ENCODE data around the gene MICU2.

The MICU2 gene

GRCh38 chr13:21578748-21579147, 25.2 kb downstream of the MICU2 start:
- Histone ChIP-seq H3K9ac (ENCODE audit: low read length) (no peak overlapping the region), H3K4me1 (ENCODE audit: low read length) (peaks cover 6% of the 10 kb centered on the region), H3K4me2 (ENCODE audit: low read length) (no peak overlapping the region), H2AFZ (ENCODE audit: low read depth, low read length) (no peak overlapping the region), H3K27me3 (ENCODE audit: low read depth, low read length) (no peaks in the 10 kb centered on the region), H3K36me3 (replicated peaks; ENCODE audit: low read depth, low read length) (peaks cover 14% of the 10 kb centered on the region), H3K27ac (ENCODE audit: low read length) (no peak overlapping the region), H3K4me3 (ENCODE audit: low read length) (no peak overlapping the region), H3K9me3 (ENCODE audit: insufficient read depth, low read length) (peaks cover 14% of the 10 kb centered on the region), H4K20me1 (ENCODE audit: insufficient read depth, low read length) (peaks cover 4% of the 10 kb centered on the region; the same call in 1 of the 2 replicates), H3K79me2 (ENCODE audit: low read length) (peaks cover 13% of the 10 kb centered on the region; the same call in 1 of the 2 replicates)
- no peak for TF ChIP-seq CTCF (IDR thresholded peaks at IDR 0.05; ENCODE audit: low read depth, low read length)
- TF ChIP-seq EZH2phosphoT487 (IDR thresholded peaks at IDR 0.05; ENCODE audit: low read depth), result no peak

- Histone ChIP-seq H3K9ac (ENCODE audit: low read length) (no peak overlapping the region), H3K4me1 (ENCODE audit: low read length) (peaks cover 6% of the 10 kb centered on the region), H3K27me3 (ENCODE audit: low read depth, low read length) (no peaks in the 10 kb centered on the region), H2AFZ (ENCODE audit: low read depth, low read length) (no peak overlapping the region), H3K27ac (ENCODE audit: low read length) (no peak overlapping the region), H3K36me3 (replicated peaks; ENCODE audit: low read depth, low read length) (no peaks in the 10 kb centered on the region), H3K4me3 (ENCODE audit: low read length) (no peak overlapping the region), H3K79me2 (ENCODE audit: low read length) (peaks cover 6% of the 10 kb centered on the region; the same call in 1 of the 2 replicates), H4K20me1 (ENCODE audit: insufficient read depth, low read length) (peaks cover 4% of the 10 kb centered on the region; the same call in 1 of the 2 replicates), H3K9me3 (ENCODE audit: insufficient read depth, low read length) (no peaks in the 10 kb centered on the region), H3K4me2 (ENCODE audit: low read length) (no peak overlapping the region)
- TF ChIP-seq CTCF (IDR thresholded peaks at IDR 0.05; ENCODE audit: low read depth, low read length), result no peak
- no peak for TF ChIP-seq EZH2phosphoT487 (IDR thresholded peaks at IDR 0.05; ENCODE audit: low read depth)
Observed at GRCh38 chr13:21576426-21576825, 27.5 kb downstream of the MICU2 start.

DNA sequence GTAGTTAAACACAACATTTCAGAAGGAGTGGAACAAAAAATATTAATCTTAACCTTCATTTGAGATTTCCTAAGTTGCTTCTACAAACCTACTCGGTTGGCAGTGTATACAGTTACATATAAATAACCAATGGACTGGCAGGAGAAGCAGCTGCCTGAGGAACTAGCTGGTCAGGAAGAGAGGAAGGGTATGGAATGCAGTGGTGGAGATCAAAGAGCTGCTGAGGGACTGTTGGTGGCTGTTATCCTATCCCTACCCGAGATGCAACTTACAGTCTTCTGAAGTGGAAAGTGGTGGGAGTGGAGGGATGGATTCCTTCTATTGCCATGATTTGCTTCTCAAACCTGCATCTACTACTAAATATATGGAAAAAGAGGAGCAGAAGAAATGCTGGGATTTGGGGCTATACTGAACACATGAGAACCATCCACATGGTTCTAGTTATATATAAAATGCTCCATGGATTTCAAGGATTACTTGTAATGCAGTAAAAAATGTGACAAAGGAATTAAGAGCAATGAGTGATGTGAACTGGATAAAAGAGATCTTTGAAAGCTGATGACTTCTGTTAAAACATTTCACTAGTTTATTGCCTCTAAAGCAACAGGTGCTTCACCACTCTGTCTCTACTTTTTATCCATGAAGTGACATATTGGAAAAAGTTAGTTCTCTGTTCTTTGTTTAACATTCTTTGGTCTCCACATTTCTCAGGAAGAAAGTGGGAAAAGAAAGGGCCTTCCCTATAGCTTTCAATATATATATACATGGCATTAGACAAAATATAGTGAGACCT, 29.9 kb downstream of the MICU2 start:
- Histone ChIP-seq H3K27me3 (ENCODE audit: low read depth, low read length) (no peaks in the 10 kb centered on the region), H3K79me2 (ENCODE audit: low read length) (peaks cover 2% of the 10 kb centered on the region; the same call in 1 of the 2 replicates), H4K20me1 (ENCODE audit: insufficient read depth, low read length) (peaks cover 2% of the 10 kb centered on the region), H3K9ac (ENCODE audit: low read length) (no peak overlapping the region), H3K9me3 (ENCODE audit: insufficient read depth, low read length) (no peaks in the 10 kb centered on the region), H3K36me3 (replicated peaks; ENCODE audit: low read depth, low read length) (no peaks in the 10 kb centered on the region), H3K27ac (ENCODE audit: low read length) (no peak overlapping the region), H3K4me2 (ENCODE audit: low read length) (no peak overlapping the region), H3K4me1 (ENCODE audit: low read length) (peaks cover 3% of the 10 kb centered on the region), H3K4me3 (ENCODE audit: low read length) (no peak overlapping the region), H2AFZ (ENCODE audit: low read depth, low read length) (no peak overlapping the region)
- TF ChIP-seq EZH2phosphoT487 (IDR thresholded peaks at IDR 0.05; ENCODE audit: low read depth), result no peak
- no peak for TF ChIP-seq CTCF (IDR thresholded peaks at IDR 0.05; ENCODE audit: low read depth, low read length)

DNA sequence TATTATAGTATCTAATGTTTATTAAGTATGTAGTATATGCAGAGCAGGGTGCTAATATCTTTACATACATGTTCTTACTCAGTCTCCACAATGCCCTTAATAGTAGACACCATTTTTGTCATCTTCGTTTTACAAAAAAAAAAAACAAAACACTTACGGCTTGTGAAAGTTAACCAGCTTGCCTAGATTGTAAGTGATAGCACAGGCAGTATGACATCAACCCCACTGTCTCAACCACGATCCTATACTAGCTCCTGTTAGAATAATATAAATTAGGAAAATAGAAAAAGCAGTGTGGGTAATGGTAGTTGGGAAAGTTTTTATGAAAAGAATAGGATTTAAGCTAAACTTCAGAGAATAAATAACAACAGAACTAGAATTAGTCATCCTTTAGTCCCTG, 34.3 kb downstream of the MICU2 start:
- Histone ChIP-seq H3K4me1 (ENCODE audit: low read length) (peaks cover 11% of the 10 kb centered on the region), H3K27me3 (ENCODE audit: low read depth, low read length) (no peaks in the 10 kb centered on the region), H2AFZ (ENCODE audit: low read depth, low read length) (no peak overlapping the region), H3K4me3 (ENCODE audit: low read length) (no peak overlapping the region), H4K20me1 (ENCODE audit: insufficient read depth, low read length) (peaks cover 4% of the 10 kb centered on the region), H3K79me2 (ENCODE audit: low read length) (peaks cover 11% of the 10 kb centered on the region; the same call in 1 of the 2 replicates), H3K9me3 (ENCODE audit: insufficient read depth, low read length) (no peaks in the 10 kb centered on the region), H3K36me3 (replicated peaks; ENCODE audit: low read depth, low read length) (peaks cover 2% of the 10 kb centered on the region), H3K9ac (ENCODE audit: low read length) (no peak overlapping the region), H3K27ac (ENCODE audit: low read length) (no peak overlapping the region), H3K4me2 (ENCODE audit: low read length) (no peak overlapping the region)
- no peak for TF ChIP-seq EZH2phosphoT487 (IDR thresholded peaks at IDR 0.05; ENCODE audit: low read depth)
- no peak for TF ChIP-seq CTCF (IDR thresholded peaks at IDR 0.05; ENCODE audit: low read depth, low read length)
